ENCODE data around the gene AARS2. TPM values are rescaled to one million over a fixed set of nuclear protein-coding genes. Genes with fewer than 3 reads are reported as not detected.

Gene AARS2
- total and polyA plus RNA-seq, 4 donors, result 1.9 to 9.6 (median 6.9) TPM

GRCh38 chr6:44261581-44261980 lies 51.6 kb downstream of the AARS2 start:
- DNase-seq (ENCODE audit: low spot score), result no peak
- H3K27me3 ChIP-seq (ENCODE audit: control insufficient read depth in 4 of 4, insufficient read depth in 4 of 4, low read length in 3 of 4), result no peaks in the 10 kb centered on the region
- no peak overlapping the region for H3K4me3 ChIP-seq (ENCODE audit: low read depth in 1 of 3, low read length in 3 of 3)
- H3K27ac ChIP-seq (ENCODE audit: low read depth in 1 of 2, low read length in 2 of 2), result no peak overlapping the region
- TF ChIP-seq HNF4A (conservative IDR thresholded peaks at IDR 0.05) (no peak), JUND (IDR thresholded peaks at IDR 0.05) (no peak), GABPA (IDR thresholded peaks at IDR 0.05 in 1 of 2, conservative IDR thresholded peaks at IDR 0.05 in 1 of 2) (no peak), EGR1 (IDR thresholded peaks at IDR 0.05; ENCODE audit: low read depth in 2 of 2) (no peak), ATF3 (IDR thresholded peaks at IDR 0.05) (no peak), SP1 (IDR thresholded peaks at IDR 0.05) (no peak), ZBTB33 (IDR thresholded peaks at IDR 0.05) (no peak)
- H3K4me1 ChIP-seq (ENCODE audit: control insufficient read depth in 4 of 4, insufficient read depth in 4 of 4, low read length in 3 of 4), result peaks cover 16 to 41% (median 33%) of the 10 kb centered on the region in 4 donors
- H3K9me3 ChIP-seq (ENCODE audit: control insufficient read depth in 4 of 4, low read length in 3 of 4), result no peaks in the 10 kb centered on the region
- H3K36me3 ChIP-seq (ENCODE audit: control insufficient read depth in 4 of 4, insufficient read depth in 3 of 4, low read depth in 1 of 4, low read length in 3 of 4), result peaks cover 0 to 10% (median 8%) of the 10 kb centered on the region in 4 donors
- H3K9ac ChIP-seq (ENCODE audit: low read depth in 1 of 2, low read length in 2 of 2), result no peak overlapping the region
- WGBS, result 97% methylated on average over 8 of the region's 8 CpGs

- no peaks in the 10 kb centered on the region for H3K27me3 ChIP-seq (ENCODE audit: control insufficient read depth in 4 of 4, insufficient read depth in 4 of 4, low read length in 3 of 4)
- no peak overlapping the region for H3K9ac ChIP-seq (ENCODE audit: low read depth in 1 of 2, low read length in 2 of 2)
- TF ChIP-seq JUND (IDR thresholded peaks at IDR 0.05) (no peak), REST (IDR thresholded peaks at IDR 0.05) (no peak), GABPA (IDR thresholded peaks at IDR 0.05 in 1 of 2, conservative IDR thresholded peaks at IDR 0.05 in 1 of 2) (no peak), RXRA (IDR thresholded peaks at IDR 0.05) (no peak), CTCF (IDR thresholded peaks at IDR 0.05; ENCODE audit: low read depth, low read length, missing input control) (no peak), YY1 (IDR thresholded peaks at IDR 0.05) (no peak), FOXA1 (IDR thresholded peaks at IDR 0.05) (no peak), ZBTB33 (IDR thresholded peaks at IDR 0.05) (no peak), TAF1 (conservative IDR thresholded peaks at IDR 0.05) (no peak), FOXA2 (IDR thresholded peaks at IDR 0.05) (no peak), RAD21 (IDR thresholded peaks at IDR 0.05) (no peak), SP1 (IDR thresholded peaks at IDR 0.05) (no peak), NR2F2 (IDR thresholded peaks at IDR 0.05) (no peak)
- TF ChIP-seq, protein P1, sequence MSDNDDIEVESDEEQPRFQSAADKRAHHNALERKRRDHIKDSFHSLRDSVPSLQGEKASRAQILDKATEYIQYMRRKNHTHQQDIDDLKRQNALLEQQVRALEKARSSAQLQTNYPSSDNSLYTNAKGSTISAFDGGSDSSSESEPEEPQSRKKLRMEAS (IDR thresholded peaks at IDR 0.05), result no peak
- H3K9me3 ChIP-seq (ENCODE audit: control insufficient read depth in 4 of 4, low read length in 3 of 4), result no peaks in the 10 kb centered on the region
- DNase-seq (ENCODE audit: low spot score), result no peak
- WGBS, result 87% methylated on average over 6 of the region's 6 CpGs
- H3K27ac ChIP-seq (ENCODE audit: low read depth in 1 of 2, low read length in 2 of 2), result no peak overlapping the region
- peaks cover 16 to 50% (median 39%) of the 10 kb centered on the region in 4 donors for H3K4me1 ChIP-seq (ENCODE audit: control insufficient read depth in 4 of 4, insufficient read depth in 4 of 4, low read length in 3 of 4)
- H3K4me3 ChIP-seq (ENCODE audit: low read depth in 1 of 3, low read length in 3 of 3), result no peak overlapping the region
- peaks cover 0 to 10% (median 8%) of the 10 kb centered on the region in 4 donors for H3K36me3 ChIP-seq (ENCODE audit: control insufficient read depth in 4 of 4, insufficient read depth in 3 of 4, low read depth in 1 of 4, low read length in 3 of 4)
These were observed 52.5 kb downstream of the AARS2 start for GRCh38 chr6:44260451-44261297.
